Gastrocnemius medialis (tissue), 4 donors: ENCODE measurements around the gene TIMM8B. TPM values are rescaled to one million over a fixed set of nuclear protein-coding genes. Genes with fewer than 3 reads are reported as not detected.

Experiments
- ATAC-seq, 2 donors: fragments of 150-250 bp; one replicate each; pipeline ENCODE4 v1.9.1; 2016
- DNase-seq, 2 donors: peaks; one replicate each; pipeline ENCODE4 v3.0.0-alpha.2; 2019
- H3K27ac ChIP-seq, 4 donors: fragments of 200-600 bp; sonication (generic); 1 replicate in 1 of 4; 2 replicates in 3 of 4; pipeline ENCODE4 v1.5.1; 2016 to 2018; ENCODE audit warnings: mild to moderate bottlenecking in 2 of 4, moderate library complexity in 1 of 4
- H3K27me3 ChIP-seq, 3 donors: fragments of 200-600 bp; sonication (generic) in 2 of 3; 1 replicate in 1 of 3; 2 replicates in 2 of 3; pipeline versions ENCODE4 v1.5.1 to v1.6.0; 2016 to 2019; ENCODE audit warnings: mild to moderate bottlenecking in 1 of 3, moderate library complexity in 1 of 3
- H3K36me3 ChIP-seq, 2 donors: fragments of 200-600 bp; sonication (generic) in 1 of 2; one replicate each; pipeline ENCODE4 v1.5.1; 2017 to 2018
- H3K4me1 ChIP-seq, 2 donors: fragments of 200-600 bp; sonication (generic) in 1 of 2; one replicate each; pipeline ENCODE4 v1.5.1; 2016 to 2017; ENCODE audit warnings: mild to moderate bottlenecking in 2 of 2
- H3K4me3 ChIP-seq, 4 donors: fragments of 200-600 bp; sonication (generic) in 3 of 4; 1 replicate in 1 of 4; 2 replicates in 3 of 4; pipeline ENCODE4 v1.5.1; 2016 to 2019; ENCODE audit warnings: mild to moderate bottlenecking in 2 of 4
- H3K9me3 ChIP-seq, 3 donors: fragments of 200-600 bp; sonication (generic) in 2 of 3; 1 replicate in 1 of 3; 2 replicates in 2 of 3; pipeline ENCODE4 v1.5.1; 2016 to 2019
- CTCF ChIP-seq, 5 experiments: fragments of 450-650 bp in 3 of 5; fragments of 200-600 bp in 2 of 5; sonication (generic) in 2 of 5; IDR thresholded peaks in 4 of 5; conservative IDR thresholded peaks in 1 of 5; 1 replicate in 4 of 5; 2 replicates in 1 of 5; pipeline ENCODE4 v1.5.1; 2016 to 2019; ENCODE audit warnings: antibody characterized with exemption in 5 of 5, mild to moderate bottlenecking in 3 of 5, moderate library complexity in 3 of 5
- POLR2A ChIP-seq, 2 donors: fragments of 450-650 bp; IDR thresholded peaks; one replicate each; pipeline ENCODE4 v1.6.1; 2017; ENCODE audit warnings: antibody characterized with exemption in 2 of 2, mild to moderate bottlenecking in 2 of 2, moderate library complexity in 2 of 2
- in situ Hi-C, 4 donors: fragments of 200-750 bp; cut with MboI; loops; one replicate each; pipeline versions ENCODE4 v1.15.0 to v1.8.0; 2017; ENCODE audit warnings: low sequenced_read_pairs in 4 of 4
- intact Hi-C: fragments of 100-400 bp; cut with DNase I; formaldehyde crosslinking; loops from one replicate; pipeline ENCODE4 v1.15.1; 2023; ENCODE audit warnings: low total_unique reads
- total RNA-seq, 4 donors: library from RNA; depleted of rRNA; stranded (reverse); fragments of >200 nt; gene quantifications; one replicate each; pipeline versions ENCODE4 v1.1.0 to v1.2.3, GENCODE V29; 2016

The TIMM8B gene
- total RNA-seq, 4 donors from 2014 or later: 60.3 to 93.2 (median 69.4) TPM

- Histone ChIP-seq H3K27me3 (no peaks in the 10 kb centered on the region), H3K4me1 (peaks cover 0 to 23% of the 10 kb centered on the region in 2 donors), H3K4me3 (no peak overlapping the region), H3K36me3 (peaks cover 0 to 55% of the 10 kb centered on the region in 2 donors), H3K27ac (peak overlapping the region in 1 of 4 donors; percentile 41), H3K9me3 (no peaks in the 10 kb centered on the region)
- DNase-seq (no peak), ATAC-seq (no peak)
- TF ChIP-seq CTCF (IDR thresholded peaks at IDR 0.05 in 4 of 5, conservative IDR thresholded peaks at IDR 0.05 in 1 of 5): no peak
- intact Hi-C loops: no loop called here
- in situ Hi-C loops: no loop called here
These were observed 41.6 kb downstream of the TIMM8B start for GRCh38 chr11:112044961-112045360.

GRCh38 chr11:112042961-112043304 lies 43.6 kb downstream of the TIMM8B start:
- peaks cover 0 to 56% of the 10 kb centered on the region in 2 donors for H3K36me3 ChIP-seq
- DNase-seq (no peak), ATAC-seq (no peak)
- in situ Hi-C loops (no loop called here), intact Hi-C loops (no loop called here)
- H3K27me3 ChIP-seq: no peaks in the 10 kb centered on the region
- peak overlapping the region in 1 of 4 donors; percentile 8 for H3K27ac ChIP-seq
- no peak for TF ChIP-seq POLR2A (IDR thresholded peaks at IDR 0.05)
- no peak for TF ChIP-seq CTCF (IDR thresholded peaks at IDR 0.05 in 4 of 5, conservative IDR thresholded peaks at IDR 0.05 in 1 of 5)
- no peaks in the 10 kb centered on the region for H3K9me3 ChIP-seq
- H3K4me1 ChIP-seq: peaks cover 0 to 24% of the 10 kb centered on the region in 2 donors
- no peak overlapping the region for H3K4me3 ChIP-seq

- ATAC-seq: no peak
- peak overlapping the region in 2 of 4 donors; percentile 8 to 40 for H3K27ac ChIP-seq
- in situ Hi-C loops (no loop called here), intact Hi-C loops (no loop called here)
- no peak overlapping the region for H3K4me3 ChIP-seq
- no peaks in the 10 kb centered on the region for H3K9me3 ChIP-seq
- no peaks in the 10 kb centered on the region for H3K27me3 ChIP-seq
- DNase-seq: no peak
- H3K4me1 ChIP-seq: peaks cover 0 to 24% of the 10 kb centered on the region in 2 donors
- H3K36me3 ChIP-seq: peaks cover 0 to 61% of the 10 kb centered on the region in 2 donors
- TF ChIP-seq POLR2A (IDR thresholded peaks at IDR 0.05) (no peak), CTCF (IDR thresholded peaks at IDR 0.05 in 4 of 5, conservative IDR thresholded peaks at IDR 0.05 in 1 of 5) (no peak)
These were observed 44.2 kb downstream of the TIMM8B start for GRCh38 chr11:112042161-112042960.

- no peak for ATAC-seq
- no peak for TF ChIP-seq CTCF (IDR thresholded peaks at IDR 0.05 in 4 of 5, conservative IDR thresholded peaks at IDR 0.05 in 1 of 5)
- no peak for DNase-seq
- intact Hi-C loops (no loop called here), in situ Hi-C loops (no loop called here)
- H3K4me1 ChIP-seq: peaks cover 6 to 33% of the 10 kb centered on the region in 2 donors
- H3K9me3 ChIP-seq: no peaks in the 10 kb centered on the region
- H3K4me3 ChIP-seq: no peak overlapping the region
- no peaks in the 10 kb centered on the region for H3K27me3 ChIP-seq
- peaks cover 0 to 58% of the 10 kb centered on the region in 2 donors for H3K36me3 ChIP-seq
- H3K27ac ChIP-seq: no peak overlapping the region
These were observed 49.0 kb downstream of the TIMM8B start for GRCh38 chr11:112037527-112037926.

Other genes with a start within 250 kb of the TIMM8B start
- gene ALG9, start 215.2 kb downstream of the TIMM8B start, total RNA-seq: 10 to 100 TPM; 10.3 to 22.5 (median 14.9) TPM
- gene FDXACB1, start 207.6 kb downstream of the TIMM8B start, total RNA-seq: under 1 TPM; 0.11 to 0.91 (median 0.29) TPM
- gene CFAP68, start 207.2 kb downstream of the TIMM8B start, total RNA-seq: 10 to 100 TPM in 2 of 4 donors, 1 to 10 TPM in 2; 8.2 to 20.9 (median 9.8) TPM
- gene CRYAB, start 175.0 kb downstream of the TIMM8B start, total RNA-seq: 1,000 to 10,000 TPM in 2 of 4 donors, 100 to 1,000 TPM in 2; 763 to 2,291 (median 1,427) TPM
- gene HSPB2, start 174.0 kb downstream of the TIMM8B start, total RNA-seq: 1 to 10 TPM in 3 of 4 donors, under 1 TPM in 1; 0.41 to 4.6 (median 2.4) TPM
- gene C11orf52, start 167.8 kb downstream of the TIMM8B start, total RNA-seq: 10 to 100 TPM in 2 of 4 donors, 1 to 10 TPM in 2; 6.3 to 23.8 (median 11.9) TPM
- gene DIXDC1, start 149.4 kb downstream of the TIMM8B start, total RNA-seq: 10 to 100 TPM in 1 of 4 donors, 1 to 10 TPM in 3; 1.9 to 10.4 (median 5.0) TPM
- 100 to 1,000 TPM in 1 of 4 donors, 10 to 100 TPM in 3; 60.1 to 117 (median 67.8) TPM for gene DLAT, start 61.3 kb downstream of the TIMM8B start, total RNA-seq
- gene PIH1D2, start 12.7 kb downstream of the TIMM8B start, total RNA-seq: 1 to 10 TPM in 2 of 4 donors, under 1 TPM in 2; 0.42 to 1.6 (median 0.92) TPM
- gene NKAPD1, start 12.5 kb downstream of the TIMM8B start, total RNA-seq: 10 to 100 TPM in 2 of 4 donors, 1 to 10 TPM in 2; 4.0 to 10.5 (median 9.0) TPM
- gene SDHD, start 117 bp upstream of the TIMM8B start, total RNA-seq: 100 to 1,000 TPM; 170 to 261 (median 202) TPM
- 10 to 100 TPM in 1 of 4 donors, 1 to 10 TPM in 2, under 1 TPM in 1; 0.58 to 11.7 (median 6.8) TPM for gene IL18, start 77.3 kb upstream of the TIMM8B start, total RNA-seq
- 1 to 10 TPM in 1 of 4 donors, under 1 TPM in 2, not detected in 1; 0.62 to 2.1 (median 0.68) TPM for gene TEX12, start 80.6 kb upstream of the TIMM8B start, total RNA-seq
- gene BCO2, start 88.8 kb upstream of the TIMM8B start, total RNA-seq: 1 to 10 TPM; 2.9 to 5.8 (median 4.2) TPM
- gene PTS, start 139.7 kb upstream of the TIMM8B start, total RNA-seq: 10 to 100 TPM; 23.4 to 81.5 (median 38.5) TPM
- not detected for gene PLET1, start 174.1 kb upstream of the TIMM8B start, total RNA-seq